OCI-LY7 (cell line): ENCODE measurements around the gene SNX17.

Experiments
- EZH2phosphoT487 ChIP-seq: fragments of 200-600 bp; sonication (generic); IDR thresholded peaks from 2 replicates; pipeline ENCODE4 v1.6.1; 2018; ENCODE audit warnings: low read depth, borderline replicate concordance, mild to moderate bottlenecking, mixed run types, antibody characterized with exemption, low read length, moderate library complexity, mixed read lengths
- TF ChIP-seq, protein P1 (sequence below): fragments of 200-600 bp; sonication (generic); conservative IDR thresholded peaks from 2 replicates; pipeline ENCODE4 v1.5.1; 2014; ENCODE audit warnings: mild to moderate bottlenecking, antibody characterized with exemption, low read length, moderate library complexity, mixed read lengths

GRCh38 chr2:27369471-27370025 is 868 bp upstream of the SNX17 start:
- TF ChIP-seq, protein P1, sequence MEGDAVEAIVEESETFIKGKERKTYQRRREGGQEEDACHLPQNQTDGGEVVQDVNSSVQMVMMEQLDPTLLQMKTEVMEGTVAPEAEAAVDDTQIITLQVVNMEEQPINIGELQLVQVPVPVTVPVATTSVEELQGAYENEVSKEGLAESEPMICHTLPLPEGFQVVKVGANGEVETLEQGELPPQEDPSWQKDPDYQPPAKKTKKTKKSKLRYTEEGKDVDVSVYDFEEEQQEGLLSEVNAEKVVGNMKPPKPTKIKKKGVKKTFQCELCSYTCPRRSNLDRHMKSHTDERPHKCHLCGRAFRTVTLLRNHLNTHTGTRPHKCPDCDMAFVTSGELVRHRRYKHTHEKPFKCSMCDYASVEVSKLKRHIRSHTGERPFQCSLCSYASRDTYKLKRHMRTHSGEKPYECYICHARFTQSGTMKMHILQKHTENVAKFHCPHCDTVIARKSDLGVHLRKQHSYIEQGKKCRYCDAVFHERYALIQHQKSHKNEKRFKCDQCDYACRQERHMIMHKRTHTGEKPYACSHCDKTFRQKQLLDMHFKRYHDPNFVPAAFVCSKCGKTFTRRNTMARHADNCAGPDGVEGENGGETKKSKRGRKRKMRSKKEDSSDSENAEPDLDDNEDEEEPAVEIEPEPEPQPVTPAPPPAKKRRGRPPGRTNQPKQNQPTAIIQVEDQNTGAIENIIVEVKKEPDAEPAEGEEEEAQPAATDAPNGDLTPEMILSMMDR: no peak
- TF ChIP-seq EZH2phosphoT487: no peak
